Measurements from ENCODE around the gene FOXD1.

- no peak for TF ChIP-seq USF2 (IDR thresholded peaks at IDR 0.05)
- TF ChIP-seq CTCF (IDR thresholded peaks at IDR 0.05): no peak
- no peak for TF ChIP-seq POLR2A (IDR thresholded peaks at IDR 0.05; ENCODE audit: low read length)
- TF ChIP-seq ELK1 (IDR thresholded peaks at IDR 0.05; ENCODE audit: low read depth, low read length): no peak
- no peak for TF ChIP-seq MAX (IDR thresholded peaks at IDR 0.05)
- no peak for TF ChIP-seq ZNF302 (CRISPR knock-in tag; IDR thresholded peaks at IDR 0.05)
- no peak for TF ChIP-seq SMC3 (IDR thresholded peaks at IDR 0.05)
- no peak for TF ChIP-seq RFX5 (IDR thresholded peaks at IDR 0.05)
Measured at GRCh38 chr5:73426034-73426433, 22.5 kb downstream of the FOXD1 start.
